ENCODE measurements around the gene ABCA2.
"Not testable (repeated sequence)": the region's sequence is repeated elsewhere in the genome, so short reads cannot be mapped to it uniquely, and the experiment has no call there.

The ABCA2 gene

DNA sequence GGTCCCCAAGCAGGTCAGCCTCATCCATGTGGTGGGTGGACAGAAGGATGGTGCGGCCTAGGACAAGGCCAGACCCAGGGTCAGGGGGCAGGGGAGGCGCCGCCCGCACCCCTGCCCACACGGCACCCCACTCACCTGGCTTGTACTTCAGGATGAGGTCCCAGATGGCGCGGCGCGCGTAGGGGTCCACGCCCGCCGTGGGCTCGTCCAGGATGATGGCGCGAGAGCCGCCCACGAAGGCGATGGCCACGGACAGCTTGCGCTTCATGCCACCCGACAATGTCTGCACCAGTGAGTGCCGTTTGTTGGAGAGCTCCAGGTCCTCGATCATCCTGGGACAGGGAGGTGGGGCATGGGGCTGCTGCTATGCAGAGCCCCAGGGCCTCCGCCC, 12.5 kb downstream of the ABCA2 start:
- FAIRE-seq = no peak

DNA sequence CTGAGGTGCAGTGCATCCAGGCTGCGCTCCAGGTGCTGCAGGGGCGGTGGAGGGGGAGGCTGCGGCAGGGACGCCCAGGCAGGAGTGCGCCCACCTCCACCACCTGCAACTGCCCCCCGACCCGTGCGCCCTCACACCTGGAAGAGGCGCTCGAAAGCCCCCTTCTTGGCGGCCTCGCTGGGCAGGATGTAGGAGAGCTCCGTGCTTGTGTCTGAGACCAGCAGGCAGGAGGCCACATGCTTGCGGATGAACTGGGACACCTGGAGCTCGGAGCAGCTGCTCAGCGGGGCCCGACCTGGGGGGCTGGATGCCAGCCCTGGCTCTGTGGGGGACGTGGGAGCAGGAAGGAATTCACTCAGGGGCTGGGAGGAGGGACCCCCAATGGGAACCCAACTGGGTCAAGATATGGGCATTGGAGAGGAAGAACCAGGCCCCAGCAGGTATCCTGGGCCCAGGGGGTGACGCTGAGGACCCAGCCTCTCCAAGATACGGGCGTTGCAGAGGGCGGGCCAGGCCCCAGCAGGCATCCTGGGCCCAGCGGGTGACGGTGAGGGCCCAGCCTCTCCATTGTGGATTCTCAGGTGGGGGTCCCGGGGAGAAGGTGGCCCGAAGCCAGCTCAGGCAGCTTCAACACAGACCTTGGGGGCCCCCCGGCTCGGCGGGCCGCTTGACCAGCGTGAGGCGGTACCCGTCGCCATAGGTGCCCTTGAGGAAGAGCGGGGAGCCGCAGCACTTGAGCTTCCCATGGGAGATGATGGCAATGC, 13.1 kb downstream of the ABCA2 start:
- no peak for FAIRE-seq

DNA sequence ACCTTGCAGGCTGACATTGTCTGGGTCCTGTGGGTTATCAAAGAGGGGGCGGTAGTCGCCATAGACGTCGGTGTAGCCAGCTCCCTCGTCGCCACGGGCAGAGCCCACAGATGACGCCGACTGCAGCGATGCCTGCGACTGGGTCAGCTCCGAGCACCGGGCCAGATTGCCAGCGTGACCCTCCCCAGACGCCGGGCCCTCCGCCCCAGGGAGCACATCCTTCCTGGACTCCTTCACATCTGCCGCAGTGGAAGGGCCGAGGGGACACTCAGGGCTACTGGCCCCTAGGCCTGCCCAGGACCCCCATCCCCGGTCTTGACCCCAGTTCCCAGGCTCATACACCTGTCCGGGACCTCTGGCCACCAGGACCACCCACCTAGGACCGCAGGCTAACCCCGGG, 13.9 kb downstream of the ABCA2 start:
- FAIRE-seq = no peak

DNA sequence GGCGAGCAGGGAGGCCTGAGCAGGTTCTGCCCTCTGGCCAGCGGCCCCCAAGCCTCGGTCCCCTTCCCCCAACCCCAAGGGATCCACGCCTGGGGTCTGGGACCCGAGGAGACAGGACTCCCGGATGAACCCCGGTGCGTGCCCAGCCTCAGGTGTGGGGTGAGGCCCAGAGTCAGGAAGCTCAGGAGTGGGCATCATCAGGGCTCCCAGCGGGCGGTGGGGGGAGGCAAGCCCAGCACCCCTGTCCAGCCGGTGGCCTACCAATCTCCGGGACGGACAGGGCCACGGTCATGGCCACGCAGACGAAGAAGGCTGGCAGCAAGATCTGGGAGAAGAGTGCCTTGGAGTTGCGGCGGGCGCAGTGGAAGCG, 14.5 kb downstream of the ABCA2 start:
- no peak for FAIRE-seq

- FAIRE-seq = no peak
These were observed 15.1 kb downstream of the ABCA2 start for GRCh38 chr9:137012694-137013570.

- no peak for FAIRE-seq
These were observed 15.9 kb downstream of the ABCA2 start for GRCh38 chr9:137011907-137012675.

DNA sequence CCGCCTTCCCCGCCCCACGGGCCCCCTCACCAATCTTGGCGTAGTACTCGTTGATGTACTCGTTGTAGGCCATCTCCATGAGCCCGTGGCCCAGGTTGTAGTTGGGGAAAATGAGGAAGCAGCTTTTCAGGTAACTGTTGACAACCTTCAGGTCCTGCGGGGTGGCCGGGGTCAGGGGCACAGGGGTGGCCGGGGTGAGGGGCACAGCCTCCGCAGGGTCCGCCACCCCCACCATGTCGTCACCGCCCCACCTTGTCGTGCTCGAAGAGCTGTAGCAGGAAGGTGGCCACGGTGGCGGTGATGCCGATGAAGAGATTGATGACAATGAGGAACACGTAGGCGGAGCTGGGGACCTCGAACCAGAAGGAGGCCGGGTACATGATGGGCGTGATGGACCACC, 16.9 kb downstream of the ABCA2 start:
- no peak for FAIRE-seq

DNA sequence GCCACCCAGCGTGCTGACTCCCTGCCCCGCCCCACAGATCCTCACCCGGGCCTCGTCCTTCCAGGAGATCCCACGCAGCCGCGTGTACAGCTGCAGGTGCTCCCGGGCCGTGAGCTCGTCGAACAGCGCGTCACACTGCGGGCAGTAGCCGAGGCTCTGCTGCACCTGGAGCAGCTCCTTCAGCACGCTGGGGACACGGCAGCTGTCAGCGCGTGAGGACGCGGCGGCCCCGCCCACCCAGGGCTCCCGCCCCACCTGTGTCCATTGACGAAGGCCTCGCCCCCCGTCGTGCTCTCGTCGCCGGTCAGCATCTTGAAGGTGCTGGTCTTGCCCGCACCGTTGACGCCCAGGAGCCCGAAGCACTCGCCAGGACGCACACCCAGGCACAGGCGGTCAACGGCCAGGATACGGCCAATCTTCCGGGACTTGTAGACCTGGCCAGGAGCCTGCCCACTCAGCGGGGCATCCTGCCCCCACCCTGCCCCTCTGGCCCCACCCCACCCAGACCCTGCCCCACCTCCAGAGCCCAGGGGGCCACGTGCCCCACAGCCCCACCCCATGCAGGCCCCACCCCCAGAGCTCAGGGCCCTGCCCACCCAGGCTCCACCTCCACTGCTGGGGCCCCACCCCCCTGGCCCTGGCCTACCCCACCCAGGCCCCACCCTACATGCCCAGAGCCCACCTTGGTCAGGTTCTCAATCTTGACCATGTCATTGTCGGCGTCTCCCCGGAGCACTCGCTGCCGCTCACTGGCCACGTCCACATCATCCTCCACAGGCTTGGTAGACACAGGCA, 17.9 kb downstream of the ABCA2 start:
- no peak for FAIRE-seq

DNA sequence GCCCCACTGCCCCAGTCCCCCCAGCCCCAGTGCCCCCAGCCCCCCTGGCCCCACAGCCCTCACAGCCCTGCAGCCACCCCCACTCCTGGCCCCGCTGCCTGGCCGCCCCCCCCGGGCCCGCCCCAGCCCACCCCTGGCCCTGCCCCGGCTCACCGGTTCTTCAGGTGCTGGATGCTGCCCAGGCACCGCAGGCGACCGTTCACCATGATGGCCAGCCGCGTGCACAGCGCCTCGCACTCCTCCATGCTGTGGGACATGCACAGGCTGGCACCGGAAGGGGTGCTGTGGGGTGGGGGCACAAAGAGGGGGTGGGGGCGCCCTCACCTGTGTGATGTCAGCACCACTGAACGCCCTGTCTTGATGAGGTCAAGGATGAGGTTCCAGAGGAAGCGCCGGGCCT, 18.8 kb downstream of the ABCA2 start:
- FAIRE-seq = no peak

GRCh38 chr9:137008312-137008711, 19.7 kb downstream of the ABCA2 start:
- no peak for FAIRE-seq

DNA sequence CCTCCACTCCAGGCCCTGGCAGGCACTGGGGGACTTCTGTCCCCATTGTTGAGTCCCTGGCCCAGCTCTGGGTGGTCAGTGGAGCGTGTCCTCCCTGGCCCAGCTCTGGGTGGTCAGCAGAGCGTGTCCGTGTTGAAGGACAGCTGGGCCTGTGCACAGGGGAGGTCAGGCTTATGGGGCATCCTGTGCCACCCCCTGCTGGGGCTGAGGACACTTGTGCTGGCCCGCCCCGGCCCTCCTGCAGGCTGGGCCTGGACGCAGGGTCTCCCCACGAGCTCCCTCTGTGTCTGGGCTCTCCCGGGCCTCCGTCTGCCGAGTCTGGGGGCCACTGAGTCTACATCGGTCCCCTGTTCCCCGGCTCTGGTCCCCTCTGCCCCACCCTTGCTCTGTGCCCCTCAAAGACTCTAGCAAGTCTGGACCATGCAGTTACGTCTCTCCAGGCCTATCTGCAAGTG, 20.2 kb downstream of the ABCA2 start:
- no peak for FAIRE-seq

DNA sequence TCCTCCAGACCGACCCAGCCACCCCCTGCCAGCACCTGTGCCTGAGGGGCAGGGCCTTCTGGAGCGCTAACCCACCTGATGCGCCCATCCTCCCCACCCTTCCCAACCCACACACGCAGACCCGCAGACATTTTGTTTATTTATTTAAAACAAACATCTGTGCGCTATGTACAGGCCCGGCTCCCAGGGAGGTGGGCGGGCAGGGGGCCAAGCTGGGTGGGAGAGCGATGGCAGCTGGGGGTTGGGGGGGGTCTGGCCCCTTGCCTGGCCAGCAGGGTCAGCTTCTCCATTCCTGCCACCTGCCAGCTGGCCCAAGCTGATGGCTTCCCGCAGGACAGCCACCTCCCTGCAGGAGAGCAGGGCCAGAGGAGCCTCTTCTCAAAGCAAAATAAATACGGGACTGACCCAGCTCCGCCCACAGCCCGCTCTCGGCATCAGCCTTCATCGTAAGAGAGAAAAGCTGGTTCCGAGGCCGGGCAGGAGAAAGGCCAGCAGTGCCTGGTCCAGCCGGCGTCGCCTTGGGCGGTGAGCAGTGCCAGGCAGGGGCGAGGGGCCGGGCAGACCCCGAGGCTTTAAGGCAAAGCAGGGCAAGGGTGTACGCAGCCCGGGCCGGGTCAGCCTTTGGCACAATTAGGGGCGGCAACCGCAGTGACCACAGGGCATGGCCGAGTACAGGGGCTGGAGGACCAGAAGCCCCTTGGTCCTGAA, 20.8 kb downstream of the ABCA2 start:
- FAIRE-seq = no peak

GRCh38 chr9:137006116-137007003, 21.7 kb downstream of the ABCA2 start:
- FAIRE-seq = no peak

DNA sequence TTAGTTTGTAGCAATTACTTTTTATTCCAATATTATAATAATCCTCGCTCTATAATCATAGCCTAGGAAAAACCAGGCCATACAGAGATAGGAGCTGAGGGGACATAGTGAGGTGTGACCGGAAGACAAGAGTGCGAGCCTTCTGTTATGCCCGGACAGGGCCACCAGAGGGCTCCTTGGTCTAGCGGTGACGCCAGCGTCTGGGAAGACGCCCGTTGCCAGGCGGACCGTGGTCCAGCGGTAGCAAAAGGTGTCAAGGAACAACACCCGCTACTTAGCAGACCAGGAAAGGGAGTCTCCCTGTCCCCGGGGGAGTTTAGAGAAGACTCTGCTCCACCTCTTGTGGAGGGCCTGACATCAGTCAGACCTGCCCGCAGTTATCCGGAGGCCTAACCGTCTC, 23.8 kb downstream of the ABCA2 start:
- FAIRE-seq = not testable (repeated sequence)

DNA sequence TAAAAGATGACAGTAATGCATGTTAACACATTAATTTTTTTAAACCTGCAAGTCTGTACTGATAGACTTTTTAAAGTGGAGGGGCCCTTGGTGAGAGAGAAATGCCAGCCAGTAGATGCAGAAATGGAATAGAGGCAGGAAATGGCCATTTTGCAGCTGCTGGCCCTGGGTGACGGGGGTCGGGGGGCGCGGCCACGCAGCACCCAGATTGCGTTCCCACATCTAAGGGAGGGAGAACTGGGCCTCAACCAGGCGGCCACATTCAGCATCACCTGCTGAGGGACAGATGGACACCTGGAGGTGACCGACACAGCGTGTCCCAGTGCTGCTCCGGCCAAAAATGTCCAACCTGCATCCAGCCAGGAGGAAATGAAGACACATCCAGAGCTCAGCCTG, 25.4 kb downstream of the ABCA2 start:
- FAIRE-seq = no peak

DNA sequence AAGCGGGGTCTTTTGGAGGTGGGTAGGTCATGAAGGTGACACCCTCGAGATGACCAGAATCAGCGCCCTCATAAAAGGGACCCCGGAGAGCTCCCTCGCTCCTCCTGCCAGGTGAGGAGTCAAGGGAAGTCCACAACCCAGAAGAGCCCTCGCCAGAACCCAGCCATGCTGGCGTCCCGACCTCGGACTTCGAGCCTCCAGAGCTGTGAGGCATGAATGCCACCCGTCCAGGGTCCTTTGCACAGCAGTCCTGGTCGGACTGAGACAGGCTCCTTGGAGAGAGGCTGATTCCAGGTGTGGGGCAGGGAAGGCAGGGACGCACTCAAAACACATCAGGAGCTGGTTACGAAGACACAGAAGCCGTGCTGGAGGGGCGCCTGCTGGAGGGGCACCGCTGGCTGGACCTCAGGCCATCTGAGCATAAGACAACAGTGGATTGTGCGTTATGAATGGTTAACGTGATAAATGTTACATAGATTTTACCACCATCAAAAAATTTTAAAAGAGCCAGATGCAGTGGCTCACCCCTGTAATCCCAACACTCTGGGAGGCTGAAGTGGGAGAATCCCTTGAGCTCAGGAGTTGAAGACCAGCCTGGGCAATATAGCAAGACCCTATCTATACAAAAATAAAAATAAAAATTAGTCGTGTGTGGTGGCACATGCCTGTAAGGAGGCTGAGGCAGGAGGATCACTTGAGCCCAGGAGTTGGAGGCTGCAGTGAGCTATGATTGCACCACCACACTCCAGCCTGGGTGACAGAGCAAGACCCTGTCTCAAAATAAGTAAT, 26.0 kb downstream of the ABCA2 start:
- no peak for FAIRE-seq

DNA sequence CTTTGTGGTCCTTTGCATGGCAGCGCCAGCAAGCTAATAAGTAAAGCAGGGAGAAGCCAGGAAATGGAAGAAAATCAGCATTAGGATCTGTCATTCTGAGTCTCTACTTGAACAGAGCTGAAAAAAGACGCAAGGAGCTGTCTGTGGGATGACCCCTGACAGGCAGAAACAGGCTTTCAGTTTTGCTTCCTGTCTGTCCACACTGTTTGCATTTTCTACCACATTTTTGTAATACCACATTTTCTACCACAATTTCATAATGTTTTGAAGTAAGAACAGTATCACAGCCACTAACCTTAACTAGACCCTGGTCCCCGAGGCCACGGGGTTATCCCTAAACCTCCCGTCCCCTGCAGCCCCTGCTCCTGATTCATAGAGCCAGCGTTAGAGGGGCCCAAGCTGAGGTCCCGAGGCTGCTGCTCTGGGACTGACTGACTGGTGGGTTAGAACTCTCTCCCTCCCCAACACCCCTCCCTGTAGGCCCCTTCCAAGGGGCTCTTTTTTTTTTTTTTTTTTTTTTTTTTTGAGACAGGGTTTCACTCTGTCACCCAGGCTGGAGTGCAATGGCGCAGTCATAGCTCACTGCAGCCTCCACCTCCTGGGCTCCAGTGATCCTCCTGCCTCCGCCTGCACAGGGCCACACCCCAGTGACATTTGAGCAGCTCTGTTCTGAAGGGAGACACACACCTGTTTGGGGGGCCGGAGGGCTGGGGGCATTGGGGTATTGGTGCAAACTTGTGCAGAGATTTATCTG, 27.7 kb downstream of the ABCA2 start:
- FAIRE-seq = no peak

DNA sequence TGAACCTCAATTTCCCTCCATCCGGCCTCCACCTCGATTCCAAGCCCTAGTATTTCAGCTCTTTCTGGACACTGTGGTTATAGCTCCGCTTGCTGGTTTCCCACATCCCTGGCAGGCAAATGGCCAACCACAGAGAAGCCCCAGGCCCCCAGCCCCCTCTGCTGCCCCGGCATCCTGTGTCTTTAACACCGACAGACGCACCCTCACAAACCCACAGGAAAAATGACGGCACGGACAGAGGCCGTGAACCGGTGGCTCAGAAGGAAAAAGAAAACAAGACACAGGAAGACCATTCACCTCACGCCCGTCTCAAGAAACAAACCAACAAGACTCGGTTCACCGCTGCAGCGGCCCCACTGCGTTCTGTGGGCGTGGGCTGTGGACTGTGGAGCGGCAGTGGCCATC, 30.2 kb downstream of the ABCA2 start:
- no peak for FAIRE-seq

GRCh38 chr9:136997371-136997770, 30.7 kb downstream of the ABCA2 start:
- FAIRE-seq = no peak
